SU-DHL-6 (cell line): ENCODE data around the gene NPB.

Experiments used
- EZH2phosphoT487 ChIP-seq: fragments of 200-600 bp; sonication (generic), shearing (Covaris generic); conservative IDR thresholded peaks from 2 replicates; pipeline ENCODE4 v1.6.1; 2018; ENCODE audit warnings: mild to moderate bottlenecking, antibody characterized with exemption, low read length, moderate library complexity, mixed read lengths
- TF ChIP-seq, protein P1 (sequence below): fragments of 200-600 bp; sonication (generic); IDR thresholded peaks from one replicate; pipeline ENCODE4 v1.5.1; 2017; ENCODE audit warnings: antibody characterized with exemption, mild to moderate bottlenecking, low read length, moderate library complexity; ENCODE audit not compliant: insufficient read depth, poor library complexity, severe bottlenecking

DNA sequence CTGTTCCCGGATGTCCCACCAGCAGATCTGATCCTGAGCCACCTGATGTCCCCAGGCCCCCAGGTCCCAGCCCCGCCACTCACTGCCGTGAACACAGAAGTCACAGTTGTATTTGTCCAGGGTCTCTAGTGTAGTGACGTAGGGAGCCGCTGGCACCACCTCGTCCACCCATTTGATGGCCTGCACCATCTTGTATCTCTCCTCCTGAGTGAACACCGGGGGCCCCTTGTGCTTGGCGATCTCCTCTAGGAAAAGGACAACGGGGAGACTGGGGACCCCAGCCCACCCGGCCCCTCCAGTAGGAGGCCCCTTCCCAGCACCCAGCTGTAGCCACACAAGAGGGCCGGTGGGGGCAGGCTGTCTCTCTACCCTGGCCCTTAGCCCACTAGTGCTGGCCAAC, 6.8 kb downstream of the NPB start:
- TF ChIP-seq, protein P1, sequence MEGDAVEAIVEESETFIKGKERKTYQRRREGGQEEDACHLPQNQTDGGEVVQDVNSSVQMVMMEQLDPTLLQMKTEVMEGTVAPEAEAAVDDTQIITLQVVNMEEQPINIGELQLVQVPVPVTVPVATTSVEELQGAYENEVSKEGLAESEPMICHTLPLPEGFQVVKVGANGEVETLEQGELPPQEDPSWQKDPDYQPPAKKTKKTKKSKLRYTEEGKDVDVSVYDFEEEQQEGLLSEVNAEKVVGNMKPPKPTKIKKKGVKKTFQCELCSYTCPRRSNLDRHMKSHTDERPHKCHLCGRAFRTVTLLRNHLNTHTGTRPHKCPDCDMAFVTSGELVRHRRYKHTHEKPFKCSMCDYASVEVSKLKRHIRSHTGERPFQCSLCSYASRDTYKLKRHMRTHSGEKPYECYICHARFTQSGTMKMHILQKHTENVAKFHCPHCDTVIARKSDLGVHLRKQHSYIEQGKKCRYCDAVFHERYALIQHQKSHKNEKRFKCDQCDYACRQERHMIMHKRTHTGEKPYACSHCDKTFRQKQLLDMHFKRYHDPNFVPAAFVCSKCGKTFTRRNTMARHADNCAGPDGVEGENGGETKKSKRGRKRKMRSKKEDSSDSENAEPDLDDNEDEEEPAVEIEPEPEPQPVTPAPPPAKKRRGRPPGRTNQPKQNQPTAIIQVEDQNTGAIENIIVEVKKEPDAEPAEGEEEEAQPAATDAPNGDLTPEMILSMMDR: no peak
- TF ChIP-seq EZH2phosphoT487: no peak
